ENCODE results near the gene OR1E2. TPM values are rescaled to one million over a fixed set of nuclear protein-coding genes. Genes with fewer than 3 reads are reported as not detected.

Gene OR1E2
- total RNA-seq, 1 experiment from 2014 or later: not detected

DNA sequence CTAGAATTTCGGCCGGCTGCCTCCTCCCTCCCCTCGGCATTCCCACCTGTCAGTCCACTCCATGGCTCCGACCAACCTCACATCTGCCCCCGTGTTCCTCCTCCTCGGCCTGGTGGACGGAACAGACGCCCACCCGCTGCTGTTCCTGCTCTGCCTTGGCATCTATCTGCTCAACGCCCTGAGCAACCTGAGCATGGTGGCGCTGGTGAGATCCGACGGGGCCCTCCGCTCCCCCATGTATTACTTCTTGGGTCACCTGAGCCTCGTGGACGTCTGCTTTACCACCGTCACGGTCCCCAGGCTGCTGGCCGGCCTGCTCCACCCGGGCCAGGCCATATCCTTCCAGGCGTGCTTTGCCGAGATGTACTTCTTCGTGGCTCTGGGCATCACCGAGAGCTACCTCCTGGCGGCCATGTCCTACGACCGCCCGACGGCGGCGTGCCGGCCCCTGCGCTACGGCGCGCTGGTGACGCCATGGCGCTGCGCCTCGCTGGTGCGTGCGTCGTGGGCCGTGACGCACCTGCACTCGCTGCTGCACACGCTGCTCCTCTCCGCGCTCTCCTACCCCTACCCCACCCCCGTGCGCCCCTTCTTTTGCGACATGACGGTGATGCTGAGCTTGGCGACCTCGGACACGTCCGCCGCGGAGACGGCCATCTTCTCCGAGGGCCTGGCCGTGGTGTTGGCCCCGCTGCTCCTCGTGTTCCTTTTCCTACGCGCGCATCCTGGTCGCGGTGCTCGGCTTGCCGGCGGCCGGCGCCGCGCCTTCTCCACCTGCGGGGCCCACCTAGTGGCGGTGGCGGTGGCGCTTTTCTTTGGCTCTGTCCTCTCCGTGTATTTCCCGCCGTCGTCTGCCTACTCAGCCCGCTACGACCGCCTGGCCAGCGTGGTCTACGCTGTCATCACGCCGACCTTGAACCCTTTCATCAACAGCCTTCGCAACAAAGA lies 47.5 kb downstream of the OR1E2 start, which contains the start of gene OR3A2:
TSS of gene OR3A2 (minus strand) at position 440 of the 948 bp plus-strand sequence.
- no peak for TF ChIP-seq TCF7L2 (IDR thresholded peaks at IDR 0.05; ENCODE audit: low read depth, low read length)
- TF ChIP-seq, protein P1, sequence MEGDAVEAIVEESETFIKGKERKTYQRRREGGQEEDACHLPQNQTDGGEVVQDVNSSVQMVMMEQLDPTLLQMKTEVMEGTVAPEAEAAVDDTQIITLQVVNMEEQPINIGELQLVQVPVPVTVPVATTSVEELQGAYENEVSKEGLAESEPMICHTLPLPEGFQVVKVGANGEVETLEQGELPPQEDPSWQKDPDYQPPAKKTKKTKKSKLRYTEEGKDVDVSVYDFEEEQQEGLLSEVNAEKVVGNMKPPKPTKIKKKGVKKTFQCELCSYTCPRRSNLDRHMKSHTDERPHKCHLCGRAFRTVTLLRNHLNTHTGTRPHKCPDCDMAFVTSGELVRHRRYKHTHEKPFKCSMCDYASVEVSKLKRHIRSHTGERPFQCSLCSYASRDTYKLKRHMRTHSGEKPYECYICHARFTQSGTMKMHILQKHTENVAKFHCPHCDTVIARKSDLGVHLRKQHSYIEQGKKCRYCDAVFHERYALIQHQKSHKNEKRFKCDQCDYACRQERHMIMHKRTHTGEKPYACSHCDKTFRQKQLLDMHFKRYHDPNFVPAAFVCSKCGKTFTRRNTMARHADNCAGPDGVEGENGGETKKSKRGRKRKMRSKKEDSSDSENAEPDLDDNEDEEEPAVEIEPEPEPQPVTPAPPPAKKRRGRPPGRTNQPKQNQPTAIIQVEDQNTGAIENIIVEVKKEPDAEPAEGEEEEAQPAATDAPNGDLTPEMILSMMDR (IDR thresholded peaks at IDR 0.05): no peak
- TF ChIP-seq, protein P2, sequence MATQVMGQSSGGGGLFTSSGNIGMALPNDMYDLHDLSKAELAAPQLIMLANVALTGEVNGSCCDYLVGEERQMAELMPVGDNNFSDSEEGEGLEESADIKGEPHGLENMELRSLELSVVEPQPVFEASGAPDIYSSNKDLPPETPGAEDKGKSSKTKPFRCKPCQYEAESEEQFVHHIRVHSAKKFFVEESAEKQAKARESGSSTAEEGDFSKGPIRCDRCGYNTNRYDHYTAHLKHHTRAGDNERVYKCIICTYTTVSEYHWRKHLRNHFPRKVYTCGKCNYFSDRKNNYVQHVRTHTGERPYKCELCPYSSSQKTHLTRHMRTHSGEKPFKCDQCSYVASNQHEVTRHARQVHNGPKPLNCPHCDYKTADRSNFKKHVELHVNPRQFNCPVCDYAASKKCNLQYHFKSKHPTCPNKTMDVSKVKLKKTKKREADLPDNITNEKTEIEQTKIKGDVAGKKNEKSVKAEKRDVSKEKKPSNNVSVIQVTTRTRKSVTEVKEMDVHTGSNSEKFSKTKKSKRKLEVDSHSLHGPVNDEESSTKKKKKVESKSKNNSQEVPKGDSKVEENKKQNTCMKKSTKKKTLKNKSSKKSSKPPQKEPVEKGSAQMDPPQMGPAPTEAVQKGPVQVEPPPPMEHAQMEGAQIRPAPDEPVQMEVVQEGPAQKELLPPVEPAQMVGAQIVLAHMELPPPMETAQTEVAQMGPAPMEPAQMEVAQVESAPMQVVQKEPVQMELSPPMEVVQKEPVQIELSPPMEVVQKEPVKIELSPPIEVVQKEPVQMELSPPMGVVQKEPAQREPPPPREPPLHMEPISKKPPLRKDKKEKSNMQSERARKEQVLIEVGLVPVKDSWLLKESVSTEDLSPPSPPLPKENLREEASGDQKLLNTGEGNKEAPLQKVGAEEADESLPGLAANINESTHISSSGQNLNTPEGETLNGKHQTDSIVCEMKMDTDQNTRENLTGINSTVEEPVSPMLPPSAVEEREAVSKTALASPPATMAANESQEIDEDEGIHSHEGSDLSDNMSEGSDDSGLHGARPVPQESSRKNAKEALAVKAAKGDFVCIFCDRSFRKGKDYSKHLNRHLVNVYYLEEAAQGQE (IDR thresholded peaks at IDR 0.05; ENCODE audit: insufficient read depth in 1 of 2, low read depth in 2 of 2, low read length in 1 of 2): no peak
- no peak for TF ChIP-seq SIN3A (IDR thresholded peaks at IDR 0.05; ENCODE audit: borderline replicate concordance, insufficient read depth, low read depth, low read length)
- no peak for TF ChIP-seq POLR2AphosphoS5 (IDR thresholded peaks at IDR 0.05; ENCODE audit: low read depth, low read length)
- Histone ChIP-seq H3K4me3 (ENCODE audit: low read depth in 2 of 2, low read length in 2 of 2) (no peak within 1 kb of the TSS), H3K9me3 (ENCODE audit: control insufficient read depth, insufficient read depth, low read depth, low read length) (0 out of 2 replicates have a peak, but pooled peaks cover 3% of the 10 kb centered on the region), H3K4me1 (ENCODE audit: control insufficient read depth, insufficient read depth, low read length) (no peaks in the 10 kb centered on the region), H3K27ac (ENCODE audit: low read length) (no peak within 1 kb of the TSS), H3K36me3 (ENCODE audit: control insufficient read depth, insufficient read depth, low read length) (no peaks in the 10 kb centered on the region), H3K27me3 (ENCODE audit: control insufficient read depth, insufficient read depth, low read length) (peaks cover 4% of the 10 kb centered on the region)
- no peak for ATAC-seq
- ChIA-PET CTCF (no interaction called here), POLR2A (no interaction called here)
- in situ Hi-C loops (cut with HindIII; ENCODE audit: low pct_unique_long_range_greater_than_20kb, low sequenced_read_pairs): no loop called here
- intact Hi-C loops (cut with micrococcal nuclease; ENCODE audit: unreplicated experiment): no loop called here
- BruUV-seq (replicated peaks): no TSS peak
- no peak for DNase-seq (ENCODE audit: low read depth, low spot score)

Other genes starting within 250 kb of the OR1E2 start
- not detected for gene OR1A2, start 236.3 kb downstream of the OR1E2 start, total RNA-seq (2021; ENCODE audit: unreplicated experiment)
- gene OR1A1, start 226.2 kb downstream of the OR1E2 start, total RNA-seq (2021; ENCODE audit: unreplicated experiment): not detected
- gene OR3A1, start 135.5 kb downstream of the OR1E2 start, total RNA-seq (2021; ENCODE audit: unreplicated experiment): not detected
- not detected for gene OR3A2, start 47.5 kb downstream of the OR1E2 start, total RNA-seq (2021; ENCODE audit: unreplicated experiment)
- not detected for gene OR1E1, start 35.4 kb downstream of the OR1E2 start, total RNA-seq (2021; ENCODE audit: unreplicated experiment)
- not detected for gene OR3A3, start 22.5 kb downstream of the OR1E2 start, total RNA-seq (2021; ENCODE audit: unreplicated experiment)
- not detected for gene SPATA22, start 38.0 kb upstream of the OR1E2 start, total RNA-seq (2021; ENCODE audit: unreplicated experiment)
- gene ASPA, start 42.2 kb upstream of the OR1E2 start, total RNA-seq (2021; ENCODE audit: unreplicated experiment): not detected
- 0.31 TPM for gene TRPV3, start 124.0 kb upstream of the OR1E2 start, total RNA-seq (2021; ENCODE audit: unreplicated experiment)
- gene TRPV1, start 175.6 kb upstream of the OR1E2 start, total RNA-seq (2021; ENCODE audit: unreplicated experiment): 3.4 TPM
- gene SHPK, start 202.4 kb upstream of the OR1E2 start, total RNA-seq (2021; ENCODE audit: unreplicated experiment): 8.4 TPM
- gene CTNS, start 202.9 kb upstream of the OR1E2 start, total RNA-seq (2021; ENCODE audit: unreplicated experiment): 20.4 TPM
- gene TAX1BP3, start 234.7 kb upstream of the OR1E2 start, total RNA-seq (2021; ENCODE audit: unreplicated experiment): 122 TPM
- 65.9 TPM for gene EMC6, start 235.0 kb upstream of the OR1E2 start, total RNA-seq (2021; ENCODE audit: unreplicated experiment)